ENCODE results near the gene PLEKHA3. TPM values are rescaled to one million over a fixed set of nuclear protein-coding genes. Genes with fewer than 3 reads are reported as not detected.
A peak's percentile ranks its signal among the peaks of the same experiment; 100 is the strongest.
"Not testable (repeated sequence)": the region's sequence is repeated elsewhere in the genome, so short reads cannot be mapped to it uniquely, and the experiment has no call there.

PLEKHA3 gene
- total RNA-seq, 1 donor from 2014 or later, result 32.2 TPM

DNA sequence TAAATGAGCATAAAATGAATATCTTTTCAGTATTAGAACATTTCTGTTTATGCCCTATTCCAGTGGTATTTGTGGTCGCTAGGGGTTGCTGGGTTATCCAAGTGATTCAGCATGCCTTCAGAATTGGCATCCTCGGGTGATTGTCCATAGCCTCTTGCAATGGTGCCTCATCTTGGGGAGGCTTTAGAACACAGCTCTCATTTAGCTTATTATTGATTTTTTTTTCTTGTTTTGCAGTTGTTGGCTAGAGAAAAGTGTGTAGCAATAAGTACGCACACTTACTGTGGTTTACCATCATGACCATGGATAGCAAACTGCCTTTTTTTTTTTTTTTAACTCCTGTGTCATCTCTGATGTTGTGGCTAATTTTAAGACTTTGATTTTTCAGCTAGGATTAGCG is 33.6 kb downstream of the PLEKHA3 start:
- intact Hi-C loops (cut with DNase I), result no loop called here
- no peak for ATAC-seq (ENCODE audit: poor library complexity)

DNA sequence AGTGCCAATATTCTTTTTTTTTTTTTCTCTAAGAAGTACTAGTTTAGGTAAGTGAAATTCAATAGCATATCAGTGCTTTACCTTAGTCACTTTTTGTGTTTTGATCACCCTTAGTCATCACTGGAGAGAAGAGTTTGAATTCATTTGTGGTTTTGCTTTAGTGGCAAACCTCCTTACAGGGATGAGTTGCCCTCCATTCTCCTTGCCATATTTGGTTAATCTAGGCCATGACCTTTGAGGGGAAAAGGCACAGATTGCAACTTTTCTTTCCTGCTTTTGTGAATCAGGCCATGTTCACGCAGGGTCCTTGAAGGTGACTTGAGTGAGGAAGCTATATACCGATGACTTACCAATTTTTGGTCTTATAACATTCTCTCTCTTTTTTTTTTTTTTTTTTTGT is 34.4 kb downstream of the PLEKHA3 start:
- intact Hi-C loops (cut with DNase I), result no loop called here
- ATAC-seq (ENCODE audit: poor library complexity) (no peak), DNase-seq (no peak)

More for the DNA sequence above, 33.6 kb downstream of the PLEKHA3 start:
- DNase-seq, result no peak

DNA sequence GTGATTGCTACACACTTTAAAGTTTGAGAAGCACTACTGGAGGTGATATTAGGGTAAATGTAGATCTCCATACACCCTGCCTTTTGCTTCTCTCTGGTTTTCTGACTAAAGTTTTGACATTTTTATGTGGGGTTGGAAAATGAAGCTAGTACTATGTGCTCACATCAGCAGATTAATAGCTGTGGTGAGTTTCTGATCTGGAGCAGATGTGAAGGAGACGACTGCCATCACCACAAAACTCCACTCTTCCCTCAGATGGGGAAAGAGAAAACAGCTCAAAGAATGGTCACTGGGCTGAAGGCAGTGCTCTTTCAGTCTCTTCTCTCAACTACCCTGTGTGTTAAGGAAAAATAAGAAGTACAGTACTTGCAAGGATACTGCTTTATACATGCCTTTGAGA is 37.2 kb downstream of the PLEKHA3 start:
- intact Hi-C loops (cut with DNase I), result no loop called here
- no peak for ATAC-seq (ENCODE audit: poor library complexity)
- DNase-seq, result no peak

DNA sequence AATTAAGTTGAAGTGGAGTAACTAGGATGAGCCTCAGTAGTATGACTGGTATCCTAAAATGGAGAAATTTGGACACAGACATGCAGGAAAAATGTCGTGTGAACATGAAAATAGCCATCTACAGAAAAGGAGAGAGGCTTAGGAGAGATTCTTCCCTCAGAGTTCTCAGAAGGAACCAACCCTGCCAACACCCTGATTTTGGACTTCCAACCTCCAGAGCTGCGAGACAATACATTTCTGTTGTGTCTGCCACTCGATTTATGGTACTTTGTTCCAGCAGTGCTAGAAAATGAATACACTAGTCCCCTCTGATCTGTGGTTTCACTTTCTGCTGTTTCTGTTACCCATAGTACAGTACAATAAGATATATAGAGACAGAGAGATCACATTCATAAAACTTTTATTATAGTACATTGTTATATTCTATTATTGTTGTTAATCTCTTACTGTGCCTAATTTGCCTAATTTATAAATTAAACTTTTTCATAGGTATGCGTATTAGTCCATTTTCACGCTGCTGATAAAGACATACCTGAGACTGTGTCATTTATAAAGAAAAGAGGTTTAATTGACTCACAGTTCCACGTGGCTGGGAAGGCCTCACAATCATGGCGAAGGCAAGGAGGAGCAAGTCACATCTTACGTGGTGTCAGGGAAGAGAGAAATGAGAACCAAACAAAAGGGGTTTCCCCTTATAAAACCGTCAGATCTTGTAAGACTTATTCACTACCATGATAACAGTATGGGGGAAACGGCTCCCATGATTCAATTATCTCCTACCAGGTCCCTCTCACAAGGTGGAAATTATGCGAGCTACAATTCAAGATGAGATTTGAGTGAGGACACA is 41.3 kb downstream of the PLEKHA3 start:
- intact Hi-C loops (cut with DNase I), result no loop called here
- DNase-seq (no peak), ATAC-seq (ENCODE audit: poor library complexity) (no peak)

DNA sequence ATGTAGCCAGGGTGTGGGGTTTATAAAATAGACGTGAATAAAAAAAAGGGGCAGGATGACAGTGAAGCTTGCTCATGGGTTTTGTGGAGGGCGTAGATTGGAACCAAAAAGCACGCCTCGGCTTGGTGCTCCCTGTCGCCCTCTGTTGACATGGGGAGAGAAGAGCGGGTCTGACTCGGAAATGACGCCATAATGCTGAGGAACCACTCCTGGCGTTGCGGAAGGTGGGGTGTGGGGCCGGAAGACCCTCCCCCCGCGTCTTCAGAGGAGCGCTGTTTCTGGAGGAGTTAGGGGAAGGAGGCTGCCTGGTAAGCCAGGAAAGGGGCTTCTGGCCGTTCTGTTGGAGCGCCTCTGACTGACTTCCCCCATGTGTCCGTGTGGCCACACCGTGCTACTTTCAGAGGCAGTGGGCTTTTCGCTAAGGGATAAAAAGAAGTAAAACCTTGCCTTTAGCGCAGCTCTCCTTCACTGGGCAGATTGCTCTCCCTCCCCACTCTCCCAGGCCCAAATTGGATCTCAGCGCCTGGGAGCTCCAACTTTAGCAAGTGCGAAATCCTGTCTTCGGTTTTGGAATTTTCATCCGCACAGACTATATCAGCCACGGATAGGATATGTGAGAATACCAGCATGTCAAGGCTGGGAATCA is 42.8 kb downstream of the PLEKHA3 start:
- peak; percentile 89 for DNase-seq
- intact Hi-C loops (cut with DNase I), result no loop called here
- ATAC-seq (ENCODE audit: poor library complexity), result peak; percentile 83

DNA sequence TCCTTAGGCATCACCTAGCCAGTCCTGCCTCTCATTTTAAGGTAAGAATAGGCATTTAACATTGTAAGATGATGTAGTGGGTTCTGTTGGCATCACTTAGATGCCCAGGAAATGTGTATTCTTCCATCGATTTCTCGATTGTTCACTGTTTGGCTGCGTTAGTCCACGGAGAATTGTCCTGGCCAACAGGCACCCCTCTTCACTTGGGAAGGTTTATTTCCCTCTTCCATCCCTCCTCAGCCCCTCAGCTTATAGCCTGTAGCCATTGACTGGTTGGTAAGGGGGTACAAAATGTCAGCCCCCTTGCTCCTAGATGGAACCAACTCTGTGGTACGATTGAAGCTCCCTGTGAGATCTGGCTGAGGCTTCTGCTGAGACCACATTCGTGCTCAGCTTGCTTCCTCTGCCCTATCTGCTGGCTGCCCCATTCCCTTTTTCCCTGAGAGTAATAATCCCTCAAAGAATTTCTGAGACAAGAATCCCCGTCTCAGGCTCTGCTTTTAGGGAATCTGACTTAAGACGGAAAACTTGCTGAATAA is 43.4 kb downstream of the PLEKHA3 start:
- DNase-seq (no peak), ATAC-seq (ENCODE audit: poor library complexity) (peak; percentile 30)
- intact Hi-C loops (cut with DNase I), result no loop called here

DNA sequence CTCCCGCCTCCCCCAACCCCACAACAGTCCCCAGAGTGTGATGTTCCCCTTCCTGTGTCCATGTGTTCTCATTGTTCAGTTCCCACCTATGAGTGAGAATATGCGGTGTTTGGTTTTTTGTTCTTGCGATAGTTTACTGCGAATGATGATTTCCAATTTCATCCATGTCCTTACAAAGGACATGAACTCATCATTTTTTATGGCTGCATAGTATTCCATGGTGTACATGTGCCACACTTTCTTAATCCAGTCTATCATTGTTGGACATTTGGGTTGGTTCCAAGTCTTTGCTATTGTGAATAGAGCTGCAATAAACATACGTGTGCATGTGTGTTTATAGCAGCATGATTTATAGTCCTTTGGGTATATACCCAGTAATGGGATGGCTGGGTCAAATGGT is 44.8 kb downstream of the PLEKHA3 start:
- intact Hi-C loops (cut with DNase I); DNase-seq; ATAC-seq (ENCODE audit: poor library complexity): not testable (repeated sequence)

DNA sequence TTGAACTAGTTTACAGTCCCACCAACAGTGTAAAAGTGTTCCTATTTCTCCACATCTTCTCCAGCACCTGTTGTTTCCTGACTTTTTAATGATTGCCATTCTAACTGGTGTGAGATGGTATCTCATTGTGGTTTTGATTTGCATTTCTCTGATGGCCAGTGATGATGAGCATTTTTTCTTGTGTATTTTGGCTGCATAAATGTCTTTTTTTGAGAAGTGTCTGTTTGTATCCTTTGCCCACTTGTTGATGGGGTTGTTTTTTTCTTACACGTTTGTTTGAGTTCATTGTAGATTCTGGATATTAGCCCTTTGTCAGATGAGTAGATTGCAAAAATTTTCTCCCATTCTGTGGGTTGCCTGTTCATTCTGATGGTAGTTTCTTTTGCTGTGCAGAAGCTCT is 45.2 kb downstream of the PLEKHA3 start:
- ATAC-seq (ENCODE audit: poor library complexity); DNase-seq; intact Hi-C loops (cut with DNase I): not testable (repeated sequence)

DNA sequence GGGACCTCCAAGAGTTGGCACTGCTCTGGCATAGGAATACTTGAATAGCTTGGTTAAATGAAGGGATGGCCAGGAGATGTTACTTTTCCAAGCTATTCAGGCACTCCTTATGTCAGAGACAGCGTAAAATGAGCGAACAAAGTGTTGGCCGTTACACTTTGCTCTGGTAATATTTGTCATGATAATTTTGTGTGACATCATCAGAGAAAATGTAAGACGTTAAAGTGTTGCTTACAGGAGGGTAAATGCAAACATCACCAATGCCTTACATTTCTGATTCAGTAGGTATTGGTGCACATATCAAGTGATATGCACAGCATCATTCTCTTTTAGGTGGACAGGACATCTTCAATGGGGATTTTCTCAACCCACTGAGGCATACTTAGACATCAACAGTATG is 46.0 kb downstream of the PLEKHA3 start:
- ATAC-seq (ENCODE audit: poor library complexity) (no peak), DNase-seq (no peak)
- intact Hi-C loops (cut with DNase I), result no loop called here

DNA sequence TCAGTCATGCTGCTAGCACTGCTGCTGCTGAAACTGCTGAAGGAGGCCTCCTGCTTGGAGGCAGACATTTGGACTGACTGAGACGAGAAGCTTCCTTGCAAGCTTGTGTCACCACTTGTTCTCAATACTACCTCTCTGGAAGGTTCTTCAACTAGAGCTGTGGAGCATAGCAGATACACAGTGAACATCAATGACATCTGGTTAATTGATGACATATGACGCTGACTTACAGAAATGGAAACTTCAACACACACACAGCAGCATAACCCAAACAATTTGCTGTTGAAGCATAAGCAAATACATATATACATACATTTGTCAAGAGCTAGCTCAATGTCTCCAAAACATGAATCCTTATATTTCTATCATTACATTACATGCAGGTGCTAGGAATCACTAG is 47.3 kb downstream of the PLEKHA3 start:
- no peak for ATAC-seq (ENCODE audit: poor library complexity)
- intact Hi-C loops (cut with DNase I), result no loop called here
- no peak for DNase-seq

DNA sequence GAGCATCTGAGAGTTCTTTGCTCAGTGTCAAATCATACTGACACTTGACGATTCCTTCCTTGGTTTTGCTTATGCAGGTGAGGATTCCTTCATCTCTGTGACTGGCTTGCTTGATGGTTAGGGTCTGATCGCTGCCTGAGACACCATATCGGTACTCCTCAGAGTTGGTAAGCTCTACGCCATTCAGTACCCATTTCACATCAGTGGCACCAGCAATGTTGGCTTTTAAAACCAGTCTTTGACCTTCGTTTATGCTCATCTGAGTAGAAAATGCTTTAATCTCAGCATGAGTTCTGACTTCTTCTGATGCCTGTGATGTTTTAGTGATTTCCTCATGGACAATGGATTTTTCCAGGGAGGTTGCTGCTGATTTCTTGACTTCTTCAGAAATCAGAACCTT is 48.4 kb downstream of the PLEKHA3 start:
- intact Hi-C loops (cut with DNase I), result no loop called here
- ATAC-seq (ENCODE audit: poor library complexity) (no peak), DNase-seq (no peak)

DNA sequence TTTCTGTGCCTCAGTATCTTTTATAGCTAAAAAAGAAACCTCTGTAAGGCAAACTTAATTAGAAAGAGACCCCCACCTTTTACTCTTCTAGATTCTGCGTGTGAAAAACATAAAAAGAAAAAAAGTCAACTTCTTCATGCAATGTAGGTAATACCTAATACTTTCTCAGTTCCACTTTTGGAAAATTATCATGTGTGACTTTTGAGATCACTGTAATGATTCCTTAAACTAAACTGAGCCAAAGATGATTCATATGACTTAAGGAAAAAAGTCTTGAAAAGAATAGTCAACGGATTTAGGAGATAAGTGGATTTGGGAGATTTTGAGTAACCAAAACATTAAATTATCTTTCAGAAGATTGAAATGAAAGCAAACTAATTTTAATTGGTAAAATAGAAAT is 48.9 kb downstream of the PLEKHA3 start:
- ATAC-seq (ENCODE audit: poor library complexity) (no peak), DNase-seq (no peak)
- intact Hi-C loops (cut with DNase I), result no loop called here

DNA sequence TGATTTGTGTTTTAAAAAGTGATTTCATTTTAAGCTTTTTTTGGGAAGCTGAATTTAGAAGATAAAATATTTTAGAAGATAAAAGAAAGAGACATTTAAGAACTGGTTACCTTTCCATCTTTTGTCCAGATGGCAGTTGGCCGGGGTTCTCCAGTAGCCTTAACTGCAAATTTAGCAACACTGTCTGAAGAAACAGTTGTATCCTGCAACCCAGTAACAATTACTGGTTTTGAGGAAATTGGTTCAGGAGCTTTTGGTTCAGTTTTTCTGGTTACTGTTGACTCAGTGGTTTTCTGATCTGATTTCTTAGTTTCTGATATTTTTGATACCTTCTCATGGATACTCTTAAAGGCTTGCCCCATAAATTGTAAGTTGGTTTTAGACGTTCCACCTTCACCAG is 49.9 kb downstream of the PLEKHA3 start:
- ATAC-seq (ENCODE audit: poor library complexity), result no peak
- intact Hi-C loops (cut with DNase I), result no loop called here
- no peak for DNase-seq

DNA sequence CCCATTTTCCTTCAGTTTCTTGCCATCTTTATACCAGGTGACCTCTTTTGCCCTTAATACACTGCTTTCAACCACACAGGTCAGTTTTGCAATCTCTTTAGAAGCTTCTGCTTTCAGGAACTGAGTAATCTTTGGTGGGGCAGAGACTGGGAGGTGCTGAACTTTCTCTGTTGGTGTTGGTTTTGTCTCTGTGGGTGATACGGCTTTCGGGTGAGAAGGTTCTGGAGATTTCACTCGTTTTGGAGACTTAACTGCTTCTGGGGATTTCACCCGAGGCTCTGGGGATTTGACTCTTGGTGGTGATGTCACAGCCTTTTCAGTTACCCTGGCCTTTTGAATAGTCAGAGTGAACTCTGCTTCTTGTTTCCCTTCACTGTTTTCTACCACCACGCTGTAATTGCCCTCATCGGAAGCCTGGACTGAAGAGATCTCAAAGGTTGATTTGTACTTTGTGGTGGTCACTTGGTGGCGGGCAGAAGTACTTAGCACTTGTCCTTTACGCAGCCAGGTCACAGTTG is 50.4 kb downstream of the PLEKHA3 start:
- ATAC-seq (ENCODE audit: poor library complexity) (no peak), DNase-seq (no peak)
- intact Hi-C loops (cut with DNase I), result no loop called here

DNA sequence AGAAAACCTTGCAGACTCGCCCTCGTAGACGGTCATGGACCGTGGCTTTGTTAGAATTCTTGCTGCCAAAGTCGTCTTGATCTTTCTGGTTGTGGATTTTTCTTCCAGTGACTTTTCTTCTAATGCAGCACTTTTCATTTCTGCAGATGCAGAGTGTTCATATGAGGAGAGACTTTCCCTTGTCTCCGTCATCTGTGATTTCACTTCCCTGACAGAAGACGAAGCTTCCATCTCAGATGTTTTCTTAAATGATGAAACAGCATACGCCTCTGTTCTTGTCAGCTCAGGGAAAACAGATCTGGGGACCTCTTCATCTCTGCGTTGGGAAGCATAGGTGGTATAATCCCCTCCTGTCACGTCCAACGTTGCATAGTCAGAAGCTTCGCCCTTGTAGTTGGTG is 50.9 kb downstream of the PLEKHA3 start:
- ATAC-seq (ENCODE audit: poor library complexity) (no peak), DNase-seq (no peak)
- intact Hi-C loops (cut with DNase I), result no loop called here

DNA sequence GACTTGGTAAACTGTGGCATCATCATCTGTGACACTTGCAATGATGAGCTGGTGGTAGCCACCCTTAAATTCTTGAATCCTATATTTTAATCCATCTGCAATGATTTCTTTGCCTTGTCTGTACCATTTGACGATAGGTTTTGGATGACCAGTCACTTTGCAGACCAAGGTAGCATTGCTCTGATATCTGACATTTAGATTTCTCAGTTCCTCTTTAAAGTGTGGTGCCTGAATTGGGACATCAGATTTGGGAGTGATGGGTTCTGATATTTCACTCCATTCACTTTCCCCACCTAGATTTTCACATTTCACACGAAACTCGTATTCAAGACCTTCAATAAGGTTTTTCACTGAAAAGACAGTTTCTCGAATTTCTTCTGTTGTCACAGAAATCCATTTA is 55.8 kb downstream of the PLEKHA3 start:
- ATAC-seq (ENCODE audit: poor library complexity), result no peak
- no peak for DNase-seq
- intact Hi-C loops (cut with DNase I), result no loop called here

DNA sequence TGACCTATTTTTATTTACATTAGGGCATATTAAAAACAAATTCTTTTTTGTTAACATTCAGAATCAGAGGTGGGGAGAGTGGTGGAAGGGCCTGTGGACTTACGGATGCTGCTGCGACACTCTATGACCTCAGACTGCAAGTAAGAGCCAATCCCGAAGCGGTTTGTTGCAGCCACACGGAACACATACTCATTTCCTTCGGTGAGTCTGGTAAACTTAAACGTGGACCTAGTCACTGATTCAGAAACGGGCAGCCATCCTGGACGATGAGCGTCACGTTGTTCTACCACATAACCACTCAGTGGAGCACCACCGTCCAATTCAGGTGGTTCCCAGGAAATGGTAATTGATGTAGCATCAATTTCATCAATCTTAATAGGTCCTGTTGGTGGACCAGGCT is 61.9 kb downstream of the PLEKHA3 start:
- DNase-seq (no peak), ATAC-seq (ENCODE audit: poor library complexity) (no peak)
- intact Hi-C loops (cut with DNase I), result no loop called here

DNA sequence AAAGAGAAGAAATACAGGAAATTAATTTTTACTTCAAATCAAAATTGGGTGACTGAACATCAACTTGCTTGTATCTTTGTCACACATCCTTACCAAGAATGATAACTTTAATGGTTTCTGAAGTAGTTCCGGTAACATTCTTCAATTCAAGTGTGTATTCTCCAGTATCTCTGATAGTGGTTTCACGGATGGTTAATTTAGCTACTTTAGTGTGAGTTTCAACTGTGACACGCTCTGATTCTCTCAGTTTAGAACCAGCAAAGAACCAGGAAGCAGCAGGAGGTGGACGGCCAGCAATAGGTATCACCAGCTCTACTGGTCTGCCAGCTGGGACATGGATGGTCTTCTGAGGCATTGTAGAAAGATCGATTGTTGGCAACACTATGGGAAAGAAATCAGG is 62.3 kb downstream of the PLEKHA3 start:
- intact Hi-C loops (cut with DNase I), result no loop called here
- DNase-seq (no peak), ATAC-seq (ENCODE audit: poor library complexity) (no peak)

DNA sequence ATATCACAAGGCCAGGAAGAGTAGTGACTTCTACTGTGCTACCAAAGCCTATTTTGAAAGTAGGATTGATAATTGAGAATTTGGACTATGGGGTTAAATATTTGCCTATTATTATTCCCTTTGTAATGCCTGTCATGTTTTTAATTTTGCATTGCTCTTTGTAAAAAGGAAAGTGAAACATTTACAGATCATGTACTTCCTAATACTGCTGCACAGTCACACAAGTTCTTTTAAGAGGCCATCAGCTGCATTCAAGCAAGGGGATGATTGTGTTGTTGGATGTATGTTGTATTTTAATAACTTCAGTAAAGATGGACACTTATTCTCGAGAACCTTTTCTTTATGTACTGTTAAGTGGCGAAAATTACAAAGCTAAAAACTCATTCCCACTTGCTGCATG is 70.1 kb downstream of the PLEKHA3 start:
- DNase-seq (no peak), ATAC-seq (ENCODE audit: poor library complexity) (no peak)
- intact Hi-C loops (cut with DNase I), result no loop called here

DNA sequence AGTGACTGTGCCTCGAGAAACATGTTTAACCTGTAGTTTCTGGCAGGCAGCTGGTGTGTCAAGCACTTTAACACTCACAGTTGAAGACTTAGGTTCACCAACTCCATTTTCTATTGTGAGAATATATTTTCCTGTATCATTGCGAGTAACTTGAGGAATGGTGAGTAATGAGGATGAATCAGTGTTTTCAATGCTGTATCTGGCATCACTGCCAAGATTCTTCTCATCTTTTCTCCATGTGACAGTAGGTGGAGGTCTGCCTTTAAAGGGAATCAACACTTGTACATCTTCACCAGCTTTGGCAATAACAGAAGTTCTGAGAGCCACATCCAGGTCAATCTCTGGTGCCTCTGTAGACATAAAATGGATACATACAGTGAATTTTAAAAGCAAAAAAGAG is 72.8 kb downstream of the PLEKHA3 start:
- intact Hi-C loops (cut with DNase I), result no loop called here
- ATAC-seq (ENCODE audit: poor library complexity) (no peak), DNase-seq (no peak)

All from Right ventricle myocardium superior (tissue), 1 donor.